OCI-LY1 (cell line): ENCODE results near the gene OTOR.

Experiments used
- EZH2 ChIP-seq: fragments of 200-600 bp; sonication (generic), shearing (Covaris generic); IDR thresholded peaks from 2 replicates; pipeline ENCODE4 v1.8.0; 2017; ENCODE audit warnings: borderline replicate concordance, mixed run types, mild to moderate bottlenecking, antibody characterized with exemption, low read length, moderate library complexity, mixed read lengths
- TF ChIP-seq, protein P1 (sequence below): fragments of 200-600 bp; sonication (generic), shearing (Covaris generic); IDR thresholded peaks from 2 replicates; pipeline ENCODE4 v1.5.1; 2017; ENCODE audit warnings: mild to moderate bottlenecking, antibody characterized with exemption, low read length, moderate library complexity, mixed read lengths

DNA sequence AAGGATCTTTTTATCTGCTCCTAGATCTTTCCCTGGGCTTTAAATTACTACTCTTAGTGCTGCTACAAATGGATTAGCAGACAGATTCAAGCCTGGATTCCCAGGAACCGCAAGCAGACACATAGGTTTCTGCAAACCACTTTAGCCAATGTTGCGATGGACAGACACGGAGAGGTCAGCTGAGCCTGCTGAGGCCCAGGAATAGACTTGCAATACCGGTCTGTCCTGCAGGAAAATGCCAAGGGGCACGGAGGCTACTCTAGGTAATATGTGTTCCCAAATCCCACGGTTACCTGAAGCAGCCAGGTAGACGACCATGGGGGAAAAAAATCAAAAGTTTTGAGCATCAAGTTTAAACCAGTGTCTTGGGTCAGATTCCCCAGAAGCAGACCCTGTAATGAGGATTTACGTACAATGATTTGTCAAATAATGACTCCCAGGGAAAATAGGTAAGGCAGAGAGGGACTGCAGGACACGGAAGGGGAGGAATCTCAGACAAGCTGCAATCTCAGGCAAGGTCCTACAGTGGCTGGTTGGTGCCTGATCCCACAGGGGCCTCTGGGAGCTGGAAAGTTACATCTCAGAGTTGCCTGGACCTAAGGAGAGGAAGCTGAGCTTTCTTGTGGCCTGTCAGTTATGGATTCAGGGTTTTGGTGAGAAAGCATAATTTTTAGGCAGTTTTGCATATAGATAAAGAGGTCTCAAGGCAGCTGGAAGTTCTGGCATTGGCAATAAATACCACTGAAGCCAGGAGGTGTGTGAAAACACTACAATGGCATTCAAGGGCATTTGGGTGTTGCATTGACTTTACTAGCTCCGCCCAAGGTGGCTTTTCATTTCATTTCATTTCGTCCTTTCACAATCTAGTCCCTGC, 12.5 kb downstream of the OTOR start:
- TF ChIP-seq, protein P1, sequence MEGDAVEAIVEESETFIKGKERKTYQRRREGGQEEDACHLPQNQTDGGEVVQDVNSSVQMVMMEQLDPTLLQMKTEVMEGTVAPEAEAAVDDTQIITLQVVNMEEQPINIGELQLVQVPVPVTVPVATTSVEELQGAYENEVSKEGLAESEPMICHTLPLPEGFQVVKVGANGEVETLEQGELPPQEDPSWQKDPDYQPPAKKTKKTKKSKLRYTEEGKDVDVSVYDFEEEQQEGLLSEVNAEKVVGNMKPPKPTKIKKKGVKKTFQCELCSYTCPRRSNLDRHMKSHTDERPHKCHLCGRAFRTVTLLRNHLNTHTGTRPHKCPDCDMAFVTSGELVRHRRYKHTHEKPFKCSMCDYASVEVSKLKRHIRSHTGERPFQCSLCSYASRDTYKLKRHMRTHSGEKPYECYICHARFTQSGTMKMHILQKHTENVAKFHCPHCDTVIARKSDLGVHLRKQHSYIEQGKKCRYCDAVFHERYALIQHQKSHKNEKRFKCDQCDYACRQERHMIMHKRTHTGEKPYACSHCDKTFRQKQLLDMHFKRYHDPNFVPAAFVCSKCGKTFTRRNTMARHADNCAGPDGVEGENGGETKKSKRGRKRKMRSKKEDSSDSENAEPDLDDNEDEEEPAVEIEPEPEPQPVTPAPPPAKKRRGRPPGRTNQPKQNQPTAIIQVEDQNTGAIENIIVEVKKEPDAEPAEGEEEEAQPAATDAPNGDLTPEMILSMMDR: no peak
- no peak for TF ChIP-seq EZH2
